Omental fat pad (tissue), 4 donors: Measurements from ENCODE around the gene SPTBN1. TPM values are rescaled to one million over a fixed set of nuclear protein-coding genes. Genes with fewer than 3 reads are reported as not detected.
"Not testable (repeated sequence)": the region's sequence is repeated elsewhere in the genome, so short reads cannot be mapped to it uniquely, and the experiment has no call there.

ENCODE experiments used
- ATAC-seq: fragments of 150-250 bp; one replicate; pipeline ENCODE4 v1.9.1; 2016; ENCODE audit warnings: mild to moderate bottlenecking, moderate library complexity; ENCODE audit not compliant: low FRiP score
- DNase-seq: peaks from one replicate; pipeline ENCODE4 v3.0.0-alpha.2; 2019; ENCODE audit warnings: low spot score
- total RNA-seq, 4 donors: library from RNA; depleted of rRNA; stranded (reverse); fragments of >200 nt; gene quantifications; one replicate each; pipeline ENCODE4 v1.1.0, GENCODE V29; 2016
- TF ChIP-seq, protein P1 (sequence below), 3 donors: fragments of 450-650 bp; IDR thresholded peaks; one replicate each; pipeline ENCODE4 v1.5.1; 2016 to 2017; ENCODE audit warnings: antibody characterized with exemption in 3 of 3, mild to moderate bottlenecking in 3 of 3, moderate library complexity in 2 of 3

Gene SPTBN1
- total RNA-seq, 4 donors from 2014 or later: 681 to 1,046 (median 964) TPM

DNA sequence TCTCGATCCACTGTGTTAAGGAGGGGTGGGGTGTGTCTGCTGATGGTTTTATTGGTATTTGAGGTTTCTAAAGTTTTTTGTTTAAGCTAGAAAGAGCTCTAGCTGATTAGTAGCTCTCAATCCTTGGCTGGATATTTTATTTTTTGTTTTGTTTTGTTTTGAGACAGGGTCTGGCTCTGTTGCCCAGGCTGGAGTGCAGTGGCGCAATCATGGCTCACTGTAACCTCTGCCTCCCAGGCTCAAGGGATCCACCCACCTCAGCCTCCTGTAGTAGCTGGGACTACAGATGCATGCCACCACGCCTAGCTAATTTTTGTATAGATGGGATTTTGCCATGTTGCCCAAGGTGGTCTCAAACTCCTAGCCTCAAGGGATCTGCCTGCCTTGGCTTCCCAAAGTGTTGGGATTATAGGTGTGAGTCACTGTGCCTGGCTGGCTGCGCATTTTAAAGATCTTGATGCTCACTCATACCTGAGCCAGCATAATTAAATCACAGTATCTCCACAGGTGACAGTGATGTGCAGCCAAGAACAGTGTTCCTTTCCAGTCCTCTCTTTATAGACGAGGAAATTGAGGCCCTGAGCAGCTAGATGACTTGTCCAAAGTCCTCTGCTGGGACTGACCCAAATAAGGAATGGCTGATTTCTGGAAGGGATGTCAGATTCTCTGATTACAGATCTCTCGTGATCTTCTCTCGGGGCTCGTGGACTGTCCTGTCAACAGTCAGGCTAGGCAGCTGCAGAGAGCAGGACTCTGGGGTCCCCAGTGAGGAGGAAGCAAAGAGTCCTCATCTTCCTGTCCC lies 44.5 kb downstream of the SPTBN1 start:
- no peak for DNase-seq
- TF ChIP-seq, protein P1, sequence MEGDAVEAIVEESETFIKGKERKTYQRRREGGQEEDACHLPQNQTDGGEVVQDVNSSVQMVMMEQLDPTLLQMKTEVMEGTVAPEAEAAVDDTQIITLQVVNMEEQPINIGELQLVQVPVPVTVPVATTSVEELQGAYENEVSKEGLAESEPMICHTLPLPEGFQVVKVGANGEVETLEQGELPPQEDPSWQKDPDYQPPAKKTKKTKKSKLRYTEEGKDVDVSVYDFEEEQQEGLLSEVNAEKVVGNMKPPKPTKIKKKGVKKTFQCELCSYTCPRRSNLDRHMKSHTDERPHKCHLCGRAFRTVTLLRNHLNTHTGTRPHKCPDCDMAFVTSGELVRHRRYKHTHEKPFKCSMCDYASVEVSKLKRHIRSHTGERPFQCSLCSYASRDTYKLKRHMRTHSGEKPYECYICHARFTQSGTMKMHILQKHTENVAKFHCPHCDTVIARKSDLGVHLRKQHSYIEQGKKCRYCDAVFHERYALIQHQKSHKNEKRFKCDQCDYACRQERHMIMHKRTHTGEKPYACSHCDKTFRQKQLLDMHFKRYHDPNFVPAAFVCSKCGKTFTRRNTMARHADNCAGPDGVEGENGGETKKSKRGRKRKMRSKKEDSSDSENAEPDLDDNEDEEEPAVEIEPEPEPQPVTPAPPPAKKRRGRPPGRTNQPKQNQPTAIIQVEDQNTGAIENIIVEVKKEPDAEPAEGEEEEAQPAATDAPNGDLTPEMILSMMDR (IDR thresholded peaks at IDR 0.05): no peak
- ATAC-seq: no peak

DNA sequence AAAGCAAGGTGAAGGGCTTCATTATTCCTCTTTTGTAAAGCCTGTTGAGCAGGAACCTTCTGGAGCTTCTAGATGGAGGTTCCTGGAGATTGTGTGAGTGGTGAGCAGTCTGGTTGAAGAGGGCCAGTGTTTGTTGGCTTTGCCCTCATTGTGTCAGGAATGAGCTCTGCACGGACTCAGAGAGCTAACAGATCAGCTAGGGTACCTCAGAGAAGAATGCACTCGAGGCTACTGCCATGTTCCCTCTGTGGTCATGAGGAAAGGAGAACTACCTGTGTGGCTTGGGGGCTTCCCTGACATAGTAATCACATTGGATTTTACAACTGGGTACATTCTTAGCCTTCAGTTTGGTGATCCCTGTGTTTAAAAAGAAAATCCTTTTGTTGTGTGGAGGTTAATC lies 46.6 kb downstream of the SPTBN1 start:
- DNase-seq (no peak), ATAC-seq (no peak)
- TF ChIP-seq, protein P1 (IDR thresholded peaks at IDR 0.05): no peak

DNA sequence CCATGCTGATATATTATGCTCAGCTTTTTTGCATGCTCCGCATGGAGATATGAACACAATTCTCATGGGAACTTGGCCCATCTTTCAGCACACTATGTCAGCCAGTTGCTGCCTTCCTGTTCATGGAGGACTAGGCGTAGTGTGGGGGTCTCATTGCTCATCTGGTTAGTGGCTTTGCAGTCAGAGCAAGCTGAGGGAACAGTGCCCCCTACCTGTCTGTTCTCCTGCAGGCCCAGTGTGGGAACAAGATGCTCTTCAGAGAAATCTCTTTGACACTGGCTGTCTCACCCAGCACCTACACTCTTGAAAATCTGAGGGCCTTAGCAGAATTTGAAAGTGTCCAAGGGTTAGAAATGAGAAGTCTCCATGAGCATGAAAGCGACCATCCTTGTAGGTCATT lies 47.1 kb downstream of the SPTBN1 start:
- no peak for ATAC-seq

DNA sequence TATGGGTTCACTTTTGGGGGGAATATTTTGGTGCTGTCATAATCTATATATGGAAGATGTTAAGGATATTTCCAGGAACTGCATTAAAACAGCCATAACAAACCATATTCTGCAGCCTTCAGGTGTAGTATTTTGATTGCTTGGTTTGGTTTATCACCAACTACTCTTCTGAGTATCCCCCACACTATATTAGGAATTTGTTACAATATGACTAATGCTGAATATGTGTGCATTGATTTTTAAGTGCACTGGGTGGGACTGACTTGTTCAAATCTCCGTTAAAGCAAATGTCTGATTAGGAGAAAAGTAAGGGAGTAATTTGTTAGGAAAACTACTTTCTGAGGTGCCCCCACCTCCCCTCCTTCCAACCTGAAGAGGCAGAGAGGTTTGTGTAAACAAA lies 47.7 kb downstream of the SPTBN1 start:
- ATAC-seq (no peak), DNase-seq (no peak)
- TF ChIP-seq, protein P1 (IDR thresholded peaks at IDR 0.05): no peak

More for the DNA sequence above, 47.1 kb downstream of the SPTBN1 start:
- TF ChIP-seq, protein P1 (IDR thresholded peaks at IDR 0.05): no peak
- no peak for DNase-seq

DNA sequence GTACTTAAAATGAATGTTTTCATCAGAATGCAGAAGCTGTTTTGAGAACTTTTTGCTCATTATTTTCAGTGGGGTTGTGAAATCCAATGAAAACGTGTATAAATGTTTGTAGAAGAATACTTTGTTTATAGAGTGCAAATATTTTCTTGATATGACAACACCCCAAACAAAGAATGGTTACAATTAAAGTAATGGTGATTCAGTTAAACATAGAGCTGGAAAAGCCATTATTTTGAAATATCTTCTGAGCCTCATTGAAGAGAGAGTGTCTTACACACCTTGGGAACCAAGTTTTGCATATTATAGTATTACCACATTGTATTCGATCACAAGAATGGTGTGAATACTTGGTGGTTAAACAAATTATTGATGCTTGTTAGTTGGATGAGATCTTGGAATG lies 48.7 kb downstream of the SPTBN1 start:
- ATAC-seq (no peak), DNase-seq (no peak)
- TF ChIP-seq, protein P1 (IDR thresholded peaks at IDR 0.05): no peak

DNA sequence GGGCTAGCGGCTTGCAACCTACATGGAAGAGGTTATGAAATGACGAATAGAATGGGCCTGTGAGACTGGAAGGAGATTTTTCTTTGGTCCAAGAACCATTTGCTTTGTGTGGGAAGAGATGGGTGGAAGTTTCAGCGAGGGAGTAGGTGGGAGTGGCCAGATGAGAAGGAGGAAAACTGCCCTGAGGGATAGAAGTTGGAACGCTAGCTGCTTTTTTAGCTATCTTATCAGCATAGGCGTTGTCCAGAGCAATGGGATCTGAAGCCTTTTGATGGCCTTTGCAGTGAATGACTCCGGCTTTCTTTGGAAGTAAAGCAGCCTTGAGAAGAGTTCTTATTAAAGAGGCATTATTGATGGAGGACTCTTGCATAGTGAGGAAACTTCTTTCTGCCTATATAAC lies 52.4 kb downstream of the SPTBN1 start:
- no peak for ATAC-seq
- no peak for DNase-seq
- TF ChIP-seq, protein P1 (IDR thresholded peaks at IDR 0.05): no peak

DNA sequence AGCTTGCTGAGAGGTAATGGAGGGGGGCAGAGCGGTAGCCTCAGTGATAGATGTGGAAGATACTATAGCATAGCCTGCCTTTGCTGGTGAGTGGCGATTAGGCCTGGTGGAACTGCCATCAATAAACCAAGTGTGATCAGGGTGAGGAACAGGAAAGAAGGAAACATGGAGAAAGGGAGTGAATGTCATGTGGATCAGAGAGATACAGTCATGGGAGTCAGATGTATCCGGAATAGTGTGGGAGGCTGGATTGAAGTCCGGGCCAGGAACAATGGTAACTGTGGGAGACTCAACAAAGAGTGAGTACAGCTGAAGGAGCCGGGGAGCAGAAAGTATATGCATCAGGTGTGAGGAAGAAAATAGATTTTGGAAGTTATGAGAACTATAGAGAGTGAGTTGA lies 52.9 kb downstream of the SPTBN1 start:
- not testable (repeated sequence) for ATAC-seq, DNase-seq
